Measurements from ENCODE around the gene GPAT3.
"Not testable (repeated sequence)": the region's sequence is repeated elsewhere in the genome, so short reads cannot be mapped to it uniquely, and the experiment has no call there.

Gene GPAT3

GRCh38 chr4:83535520-83536361 is at the start of gene GPAT3:
TSS of gene GPAT3 (plus strand) at chr4:83536108. CDS start at chr4:83536623, 515 bp downstream.
- peak; percentile 62 for DNase-seq

GRCh38 chr4:83486457-83487129 is 49.3 kb upstream of the GPAT3 start:
- DNase-seq = no peak

GRCh38 chr4:83489711-83490326 is 46.1 kb upstream of the GPAT3 start:
- no peak for DNase-seq

GRCh38 chr4:83490876-83491450 is 44.9 kb upstream of the GPAT3 start:
- no peak for DNase-seq

- DNase-seq = not testable (repeated sequence)
Observed at GRCh38 chr4:83496085-83496917, 39.6 kb upstream of the GPAT3 start.

- DNase-seq = no peak
Observed at GRCh38 chr4:83498187-83498586, 37.7 kb upstream of the GPAT3 start.

- DNase-seq = not testable (repeated sequence)
Observed at GRCh38 chr4:83501671-83502070, 34.2 kb upstream of the GPAT3 start.

- DNase-seq = peak; percentile 9
Observed at GRCh38 chr4:83503974-83504373, 31.9 kb upstream of the GPAT3 start.

GRCh38 chr4:83504503-83504902 is 31.4 kb upstream of the GPAT3 start:
- no peak for DNase-seq

GRCh38 chr4:83504996-83505395 is 30.9 kb upstream of the GPAT3 start:
- DNase-seq = no peak

- peak; percentile 39 for DNase-seq
Observed at GRCh38 chr4:83509156-83509585, 26.7 kb upstream of the GPAT3 start.

- DNase-seq = no peak
Observed at GRCh38 chr4:83510442-83510841, 25.5 kb upstream of the GPAT3 start.

- DNase-seq = no peak
Observed at GRCh38 chr4:83516042-83516772, 19.7 kb upstream of the GPAT3 start.

- DNase-seq = no peak
Observed at GRCh38 chr4:83522239-83522638, 13.7 kb upstream of the GPAT3 start.

GRCh38 chr4:83527671-83528070 is 8.2 kb upstream of the GPAT3 start:
- no peak for DNase-seq

- DNase-seq = no peak
Observed at GRCh38 chr4:83536362-83537272, 709 bp downstream of the GPAT3 start.

GRCh38 chr4:83542225-83542624 is 6.3 kb downstream of the GPAT3 start:
- no peak for DNase-seq

GRCh38 chr4:83546786-83547185 is 10.9 kb downstream of the GPAT3 start:
- DNase-seq = no peak

GRCh38 chr4:83548151-83548905 is 12.4 kb downstream of the GPAT3 start:
- peak; percentile 20 for DNase-seq

- no peak for DNase-seq
Observed at GRCh38 chr4:83552083-83552482, 16.2 kb downstream of the GPAT3 start.

Data from activated CD4-positive, alpha-beta T cell treated with anti-CD3 and anti-CD28 coated beads, Interleukin-2, amount 50 U/mL, for 1 hour (primary cell).